Breast epithelium (tissue), 4 donors: ENCODE results near the gene CHST9. TPM values are rescaled to one million over a fixed set of nuclear protein-coding genes. Genes with fewer than 3 reads are reported as not detected.

Experiments
- DNase-seq, 2 donors: peaks; one replicate each; pipeline ENCODE4 v3.0.0-alpha.2; 2019; ENCODE audit warnings: low spot score in 2 of 2
- H3K27ac ChIP-seq, 2 donors: fragments of 200-600 bp; sonication (generic) in 1 of 2; one replicate each; pipeline ENCODE4 v1.5.1; 2016 to 2019; ENCODE audit warnings: mild to moderate bottlenecking in 1 of 2
- H3K27me3 ChIP-seq, 2 donors: fragments of 200-600 bp; sonication (generic) in 1 of 2; one replicate each; pipeline versions ENCODE4 v1.5.1 to v1.6.0; 2017 to 2019; ENCODE audit warnings: control low read depth in 1 of 2, mild to moderate bottlenecking in 1 of 2
- H3K36me3 ChIP-seq: fragments of 200-600 bp; one replicate; pipeline ENCODE4 v1.5.1; 2019
- H3K4me1 ChIP-seq, 2 donors: fragments of 200-600 bp; sonication (generic); one replicate each; pipeline ENCODE4 v1.5.1; 2016 to 2019; ENCODE audit warnings: control low read depth in 1 of 2
- H3K4me3 ChIP-seq, 3 donors: fragments of 200-600 bp; sonication (generic); 1 replicate in 2 of 3; 2 replicates in 1 of 3; pipeline ENCODE4 v1.5.1; 2016 to 2019; ENCODE audit warnings: mild to moderate bottlenecking in 3 of 3, moderate library complexity in 2 of 3
- H3K9me3 ChIP-seq, 2 donors: fragments of 200-600 bp; sonication (generic) in 1 of 2; one replicate each; pipeline ENCODE4 v1.5.1; 2016 to 2019; ENCODE audit warnings: control low read depth in 1 of 2
- POLR2A ChIP-seq: fragments of 450-650 bp; IDR thresholded peaks from one replicate; pipeline ENCODE4 v1.6.1; 2016; ENCODE audit warnings: antibody characterized with exemption, mild to moderate bottlenecking, moderate library complexity
- POLR2AphosphoS5 ChIP-seq, 3 donors: sonication (generic); formaldehyde crosslinking; IDR thresholded peaks; one replicate each; pipeline ENCODE4 v1.6.1; 2017; ENCODE audit warnings: antibody characterized with exemption in 3 of 3
- intact Hi-C: fragments of 100-400 bp; cut with DNase I; formaldehyde crosslinking; loops from one replicate; pipeline ENCODE4 v1.15.1; 2023; ENCODE audit warnings: low total_unique reads
- total RNA-seq, 3 donors: library from RNA; depleted of rRNA; stranded (reverse); fragments of >200 nt; gene quantifications; one replicate each; pipeline ENCODE4 v1.1.0, GENCODE V29; 2016
- TF ChIP-seq, protein P1 (sequence below), 3 donors: fragments of 450-650 bp; IDR thresholded peaks; one replicate each; pipeline ENCODE4 v1.5.1; 2016 to 2017; ENCODE audit warnings: antibody characterized with exemption in 3 of 3, mild to moderate bottlenecking in 3 of 3, moderate library complexity in 3 of 3

The CHST9 gene
- total RNA-seq, 3 donors from 2014 or later: 1.6 to 8.5 TPM; not detected in 1

DNA sequence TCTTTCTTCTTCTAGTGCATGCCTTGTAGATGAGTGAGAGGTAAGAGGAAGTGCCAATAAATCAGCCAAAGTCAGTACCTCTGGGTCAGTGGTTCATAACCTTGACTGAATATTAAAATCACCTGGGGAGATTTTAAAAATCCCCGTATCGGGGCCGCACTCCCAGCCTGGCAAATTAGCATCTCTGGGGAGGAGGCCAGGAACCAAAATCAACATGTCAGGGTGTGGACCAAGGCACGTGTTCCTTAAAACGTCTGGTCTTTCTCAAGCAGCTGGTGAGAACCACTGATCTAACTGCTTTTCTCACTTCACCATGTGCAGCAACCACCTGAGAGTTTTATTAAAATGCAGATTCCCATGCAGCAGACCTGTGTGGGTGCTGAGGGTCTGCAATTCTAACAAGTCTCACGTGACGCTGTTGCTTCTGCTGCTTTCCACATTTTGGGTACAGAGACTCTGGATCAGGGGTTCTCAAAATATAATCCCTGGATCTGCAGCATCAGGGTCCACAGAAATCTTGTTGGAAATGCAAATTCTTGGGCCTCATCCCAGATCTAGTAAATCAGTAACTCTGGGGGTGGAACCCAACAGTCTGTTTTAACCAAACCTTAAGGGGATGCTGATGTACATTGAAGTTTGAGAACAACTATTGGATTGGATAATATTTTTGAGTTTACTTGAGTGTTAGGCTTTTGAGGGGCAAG, 49.5 kb downstream of the CHST9 start:
- no peaks in the 10 kb centered on the region for H3K27me3 ChIP-seq
- TF ChIP-seq, protein P1, sequence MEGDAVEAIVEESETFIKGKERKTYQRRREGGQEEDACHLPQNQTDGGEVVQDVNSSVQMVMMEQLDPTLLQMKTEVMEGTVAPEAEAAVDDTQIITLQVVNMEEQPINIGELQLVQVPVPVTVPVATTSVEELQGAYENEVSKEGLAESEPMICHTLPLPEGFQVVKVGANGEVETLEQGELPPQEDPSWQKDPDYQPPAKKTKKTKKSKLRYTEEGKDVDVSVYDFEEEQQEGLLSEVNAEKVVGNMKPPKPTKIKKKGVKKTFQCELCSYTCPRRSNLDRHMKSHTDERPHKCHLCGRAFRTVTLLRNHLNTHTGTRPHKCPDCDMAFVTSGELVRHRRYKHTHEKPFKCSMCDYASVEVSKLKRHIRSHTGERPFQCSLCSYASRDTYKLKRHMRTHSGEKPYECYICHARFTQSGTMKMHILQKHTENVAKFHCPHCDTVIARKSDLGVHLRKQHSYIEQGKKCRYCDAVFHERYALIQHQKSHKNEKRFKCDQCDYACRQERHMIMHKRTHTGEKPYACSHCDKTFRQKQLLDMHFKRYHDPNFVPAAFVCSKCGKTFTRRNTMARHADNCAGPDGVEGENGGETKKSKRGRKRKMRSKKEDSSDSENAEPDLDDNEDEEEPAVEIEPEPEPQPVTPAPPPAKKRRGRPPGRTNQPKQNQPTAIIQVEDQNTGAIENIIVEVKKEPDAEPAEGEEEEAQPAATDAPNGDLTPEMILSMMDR (IDR thresholded peaks at IDR 0.05): no peak
- TF ChIP-seq POLR2AphosphoS5 (IDR thresholded peaks at IDR 0.05) (no peak), POLR2A (no peak)
- intact Hi-C loops: no loop called here

DNA sequence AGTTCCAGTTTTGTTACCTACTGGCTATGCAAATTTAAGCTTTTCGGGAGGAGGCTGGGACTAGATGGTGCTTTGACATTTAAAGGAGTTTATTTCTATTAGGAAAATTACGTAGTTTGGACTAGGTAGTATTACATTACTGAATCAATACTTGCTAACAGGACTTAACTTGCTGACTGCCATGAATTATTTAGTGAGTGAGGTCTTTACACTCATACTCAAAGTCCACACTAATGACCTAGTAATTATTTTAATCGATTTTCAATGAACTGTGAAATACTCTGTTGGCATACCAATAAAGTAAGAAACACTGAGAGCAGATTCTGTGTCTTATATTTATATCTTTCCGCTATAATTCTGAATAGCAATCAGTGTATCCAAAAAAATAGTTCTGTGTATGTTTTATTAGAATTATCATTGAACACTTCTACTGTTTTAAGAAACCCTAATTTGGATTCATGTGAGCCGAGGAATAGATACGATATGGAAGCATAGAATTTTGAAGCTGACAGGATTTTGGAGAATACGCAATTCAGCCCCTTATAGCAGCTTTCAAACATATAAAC, 55.0 kb downstream of the CHST9 start:
- Histone ChIP-seq H3K27me3 (no peaks in the 10 kb centered on the region), H3K27ac (no peak overlapping the region), H3K9me3 (no peaks in the 10 kb centered on the region), H3K36me3 (no peaks in the 10 kb centered on the region), H3K4me1 (no peaks in the 10 kb centered on the region), H3K4me3 (no peak overlapping the region)
- DNase-seq: no peak
- TF ChIP-seq POLR2AphosphoS5 (IDR thresholded peaks at IDR 0.05): no peak
- TF ChIP-seq, protein P1 (IDR thresholded peaks at IDR 0.05): no peak
- intact Hi-C loops: no loop called here

More for the DNA sequence above, 49.5 kb downstream of the CHST9 start:
- no peak for DNase-seq
- no peaks in the 10 kb centered on the region for H3K36me3 ChIP-seq
- H3K4me1 ChIP-seq: no peaks in the 10 kb centered on the region
- H3K4me3 ChIP-seq: no peak overlapping the region
- H3K9me3 ChIP-seq: no peaks in the 10 kb centered on the region
- H3K27ac ChIP-seq: no peak overlapping the region

DNA sequence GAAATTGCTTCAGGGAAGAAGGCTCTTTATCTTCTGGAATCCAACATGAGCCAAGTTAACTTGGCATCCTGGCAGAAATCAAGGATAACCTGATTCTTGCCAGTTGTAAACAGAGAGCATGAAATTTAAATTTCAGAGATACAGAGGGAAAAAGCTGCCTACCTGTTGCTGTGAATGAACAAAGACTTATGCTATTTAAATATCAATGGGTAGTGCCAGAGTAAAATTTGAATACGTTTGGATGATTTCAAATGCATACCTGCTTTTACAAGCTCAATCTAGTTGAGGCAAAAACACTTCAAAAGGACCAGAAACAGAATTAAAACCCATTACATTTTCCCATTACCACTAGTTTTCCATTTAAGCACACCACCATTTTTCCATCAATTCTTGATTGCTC, 60.9 kb downstream of the CHST9 start:
- Histone ChIP-seq H3K4me1 (no peaks in the 10 kb centered on the region), H3K4me3 (no peak overlapping the region), H3K27ac (no peak overlapping the region), H3K27me3 (no peaks in the 10 kb centered on the region), H3K36me3 (no peaks in the 10 kb centered on the region), H3K9me3 (no peaks in the 10 kb centered on the region)
- intact Hi-C loops: no loop called here
- DNase-seq: no peak
- TF ChIP-seq POLR2A: no peak
- TF ChIP-seq, protein P1 (IDR thresholded peaks at IDR 0.05): no peak
- TF ChIP-seq POLR2AphosphoS5 (IDR thresholded peaks at IDR 0.05): no peak

DNA sequence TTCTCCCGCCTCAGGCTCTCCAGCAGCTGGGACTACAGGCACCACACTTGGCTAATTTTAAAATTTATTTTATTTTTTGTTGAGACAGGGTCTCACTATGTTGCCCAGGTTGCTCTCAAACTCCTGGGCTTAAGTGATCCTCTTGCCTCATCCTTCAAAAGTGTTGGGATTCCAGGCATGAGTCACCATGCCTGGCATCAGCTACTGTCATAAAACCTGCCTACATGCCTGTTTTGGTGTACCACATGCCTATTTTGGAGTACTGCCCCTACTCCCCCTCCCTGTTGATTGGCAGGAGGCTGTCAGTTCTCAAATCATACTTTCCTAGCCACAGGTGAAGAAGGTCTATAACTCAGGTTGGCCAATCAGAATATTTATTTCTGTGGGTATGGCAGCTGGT, 64.0 kb downstream of the CHST9 start:
- intact Hi-C loops: no loop called here
- no peaks in the 10 kb centered on the region for H3K4me1 ChIP-seq
- H3K27ac ChIP-seq: no peak overlapping the region
- H3K27me3 ChIP-seq: no peaks in the 10 kb centered on the region
- TF ChIP-seq POLR2A (no peak), POLR2AphosphoS5 (IDR thresholded peaks at IDR 0.05) (no peak)
- TF ChIP-seq, protein P1 (IDR thresholded peaks at IDR 0.05): no peak
- no peak overlapping the region for H3K4me3 ChIP-seq
- no peaks in the 10 kb centered on the region for H3K9me3 ChIP-seq
- H3K36me3 ChIP-seq: no peaks in the 10 kb centered on the region
- no peak for DNase-seq

DNA sequence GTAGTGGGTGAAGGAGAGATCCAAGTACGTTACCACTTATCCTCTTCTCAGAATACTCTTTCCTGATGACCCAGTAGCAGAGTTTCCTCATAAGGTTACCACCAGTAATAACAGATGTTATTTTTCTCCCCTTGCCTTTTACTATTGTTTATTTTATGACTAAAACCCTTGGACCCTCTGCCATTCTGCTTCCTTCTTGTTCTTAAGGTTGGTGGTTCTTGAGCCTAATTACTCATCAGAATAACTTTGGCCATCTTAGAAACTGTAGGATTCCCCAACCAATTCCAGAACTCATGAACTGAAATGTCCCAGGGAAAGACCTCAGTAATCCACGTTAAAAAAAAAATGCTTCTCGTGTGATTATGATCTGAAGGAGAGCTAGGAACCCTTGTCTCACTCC, 64.9 kb downstream of the CHST9 start:
- Histone ChIP-seq H3K4me1 (no peaks in the 10 kb centered on the region), H3K27ac (no peak overlapping the region), H3K4me3 (no peak overlapping the region), H3K9me3 (no peaks in the 10 kb centered on the region), H3K27me3 (no peaks in the 10 kb centered on the region), H3K36me3 (no peaks in the 10 kb centered on the region)
- DNase-seq: no peak
- TF ChIP-seq POLR2AphosphoS5 (IDR thresholded peaks at IDR 0.05) (no peak), POLR2A (no peak)
- TF ChIP-seq, protein P1 (IDR thresholded peaks at IDR 0.05): no peak
- intact Hi-C loops: no loop called here
